CD14-positive monocyte (primary cell): ENCODE measurements around the gene FBXO41. TPM values are rescaled to one million over a fixed set of nuclear protein-coding genes. Genes with fewer than 3 reads are reported as not detected.
A peak's percentile ranks its signal among the peaks of the same experiment; 100 is the strongest.

Experiments
- DNase-seq, 3 donors: peaks; one replicate each; pipeline ENCODE4 v3.0.0-alpha.2; 2011 to 2022
- H2AFZ ChIP-seq: 2 replicates; pipeline ENCODE4 v1.6.0; 2012; ENCODE audit warnings: mild to moderate bottlenecking, low read depth, low read length, inconsistent platforms; ENCODE audit not compliant: insufficient read depth, poor library complexity, severe bottlenecking
- H3K27ac ChIP-seq, 2 donors: 1 replicate in 1 of 2; 2 replicates in 1 of 2; pipeline ENCODE4 v1.5.1; 2012 to 2013; ENCODE audit warnings: low read length in 2 of 2, control low read depth in 1 of 2, inconsistent platforms in 1 of 2, low read depth in 1 of 2, mild to moderate bottlenecking in 1 of 2
- H3K27me3 ChIP-seq, 2 donors: one replicate each; pipeline versions ENCODE4 v1.6.0 to v1.6.1; 2011 to 2013; ENCODE audit warnings: low read length in 2 of 2; ENCODE audit not compliant: control insufficient read depth in 2 of 2, insufficient read depth in 2 of 2
- H3K36me3 ChIP-seq, 2 donors: replicated peaks in 1 of 2; 1 replicate in 1 of 2; 2 replicates in 1 of 2; pipeline versions ENCODE4 v1.5.1 to v1.6.1; 2012 to 2013; ENCODE audit warnings: low read length in 2 of 2, control low read depth in 1 of 2, inconsistent platforms in 1 of 2, mild to moderate bottlenecking in 1 of 2; ENCODE audit not compliant: insufficient read depth in 2 of 2, control insufficient read depth in 1 of 2
- H3K4me1 ChIP-seq, 2 donors: 1 replicate in 1 of 2; 2 replicates in 1 of 2; pipeline versions ENCODE4 v1.5.1 to v1.6.1; 2012 to 2013; ENCODE audit warnings: low read length in 2 of 2, control low read depth in 1 of 2, inconsistent platforms in 1 of 2, mild to moderate bottlenecking in 1 of 2, moderate library complexity in 1 of 2; ENCODE audit not compliant: insufficient read depth in 2 of 2, control insufficient read depth in 1 of 2
- H3K4me2 ChIP-seq: replicated peaks from 2 replicates; pipeline ENCODE3; 2012; ENCODE audit warnings: low read length, moderate library complexity, mild to moderate bottlenecking; ENCODE audit not compliant: poor library complexity, severe bottlenecking; ENCODE audit errors: extremely low read depth
- H3K4me3 ChIP-seq, 3 experiments: fragments of 200-600 bp in 1 of 3; sonication (generic) in 1 of 3; replicated peaks in 1 of 3; 1 replicate in 2 of 3; 2 replicates in 1 of 3; pipeline ENCODE4 v1.5.1; 2011 to 2013; ENCODE audit warnings: low read length in 3 of 3, mild to moderate bottlenecking in 3 of 3, control low read depth in 2 of 3, low read depth in 2 of 3, inconsistent platforms in 1 of 3, moderate library complexity in 1 of 3
- H3K79me2 ChIP-seq: 2 replicates; pipeline ENCODE4 v1.6.0; 2012; ENCODE audit warnings: mild to moderate bottlenecking, control low read depth, inconsistent platforms, low read length, moderate library complexity; ENCODE audit not compliant: insufficient read depth
- H3K9ac ChIP-seq: 2 replicates; pipeline ENCODE4 v1.6.0; 2017; ENCODE audit warnings: low read length, mild to moderate bottlenecking; ENCODE audit not compliant: insufficient read depth, poor library complexity, severe bottlenecking
- H3K9me3 ChIP-seq, 2 donors: replicated peaks in 1 of 2; 1 replicate in 1 of 2; 2 replicates in 1 of 2; pipeline versions ENCODE4 v1.5.1 to v1.6.1; 2012 to 2013; ENCODE audit warnings: low read length in 2 of 2, control low read depth in 1 of 2; ENCODE audit not compliant: control insufficient read depth in 1 of 2, insufficient read depth in 1 of 2
- H4K20me1 ChIP-seq: 2 replicates; pipeline ENCODE4 v1.6.0; 2012; ENCODE audit warnings: mild to moderate bottlenecking, low read length, control low read depth, moderate library complexity; ENCODE audit not compliant: insufficient read depth
- H3K27ac Mint-ChIP-seq, 7 donors: one replicate each; pipeline ENCODE4 v1.8.0; 2020; ENCODE audit warnings: mild to moderate bottlenecking in 7 of 7, mixed read lengths in 7 of 7, moderate library complexity in 6 of 7, inconsistent platforms in 2 of 7
- H3K27me3 Mint-ChIP-seq, 3 donors: one replicate each; pipeline ENCODE4 v1.8.0; 2021 to 2022; ENCODE audit warnings: low read depth in 3 of 3, mild to moderate bottlenecking in 3 of 3, mixed read lengths in 3 of 3, moderate library complexity in 3 of 3, inconsistent platforms in 1 of 3
- H3K36me3 Mint-ChIP-seq, 2 donors: one replicate each; pipeline ENCODE4 v1.8.0; 2020; ENCODE audit warnings: mixed read lengths in 2 of 2, inconsistent platforms in 1 of 2, mild to moderate bottlenecking in 1 of 2
- H3K4me1 Mint-ChIP-seq: one replicate; pipeline ENCODE4 v1.8.0; 2020; ENCODE audit warnings: mild to moderate bottlenecking, mixed read lengths
- H3K4me3 Mint-ChIP-seq, 2 donors: one replicate each; pipeline ENCODE4 v1.8.0; 2020; ENCODE audit warnings: mild to moderate bottlenecking in 2 of 2, mixed read lengths in 2 of 2, moderate library complexity in 1 of 2
- H3K9me3 Mint-ChIP-seq, 7 donors: one replicate each; pipeline ENCODE4 v1.8.0; 2020 to 2022; ENCODE audit warnings: mixed read lengths in 7 of 7, mild to moderate bottlenecking in 6 of 7, moderate library complexity in 6 of 7, inconsistent platforms in 2 of 7
- WGBS: methylation state at CpG from one replicate; pipeline ENCODE4 v1.1.5; 2013; ENCODE audit warnings: missing lambda C conversion rate; ENCODE audit not compliant: insufficient coverage; 5-methylcytosine and 5-hydroxymethylcytosine counted together
- intact Hi-C, 2 donors: fragments of 100-400 bp; cut with micrococcal nuclease; formaldehyde crosslinking; loops; one replicate each; pipeline versions ENCODE4 v1.15.0 to v1.15.1; 2023
- polyA plus RNA-seq, 3 donors: library from polyadenylated mRNA; depleted of rRNA in 1 of 3; unstranded in 2 of 3; stranded (reverse) in 1 of 3; fragments of 300-500 nt in 2 of 3; fragments of >200 nt in 1 of 3; fragmentation: Illumina TruSeq in 2 of 3; gene quantifications; 1 replicate in 2 of 3; 2 replicates in 1 of 3; pipeline ENCODE4 v1.2.3, GENCODE V29; 2012 to 2021
- TF ChIP-seq, protein P1 (sequence below): fragments of 200-600 bp; IDR thresholded peaks from one replicate; pipeline ENCODE4 v1.8.0; 2022; ENCODE audit warnings: antibody characterized with exemption, mild to moderate bottlenecking

Gene FBXO41
- polyA plus RNA-seq, 3 donors = 0.29 to 17.1 (median 0.52) TPM

DNA sequence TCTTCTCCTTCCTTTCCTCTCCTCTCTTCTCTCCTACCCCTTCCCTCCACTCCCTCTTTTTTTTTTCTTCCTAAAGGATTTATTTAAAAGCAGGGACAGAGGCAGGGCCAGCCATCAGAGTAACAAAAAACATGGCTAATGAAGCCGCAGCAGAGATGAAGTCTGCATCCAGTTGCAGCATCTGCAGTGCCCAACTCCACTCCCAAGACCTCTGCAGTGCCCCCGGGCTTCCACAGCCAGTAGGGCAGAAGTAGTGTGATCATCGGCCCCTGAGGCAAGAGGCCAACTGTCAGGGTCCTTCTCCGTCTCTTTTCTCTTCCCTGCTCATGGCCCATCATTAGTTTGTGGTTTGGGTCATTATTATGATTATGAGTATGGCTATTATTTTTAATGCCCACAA, 13.3 kb upstream of the FBXO41 start:
- peaks cover 0 to 10% of the 10 kb centered on the region in 2 donors for H3K9me3 ChIP-seq
- H3K9me3 Mint-ChIP-seq = peaks cover 0 to 19% (median 8%) of the 10 kb centered on the region in 7 donors
- peaks cover 4 to 13% of the 10 kb centered on the region in 2 donors for H3K4me1 ChIP-seq
- H2AFZ ChIP-seq = no peak overlapping the region
- H3K4me2 ChIP-seq = no peak overlapping the region
- WGBS = 44% methylated on average over 2 of the region's 4 CpGs
- H3K27me3 ChIP-seq = peaks cover 53 to 61% of the 10 kb centered on the region in 2 donors
- no peak overlapping the region for H3K27ac ChIP-seq
- peak overlapping the region in 1 of 2 donors; percentile 17 for H3K4me3 Mint-ChIP-seq
- H3K36me3 ChIP-seq = no peaks in the 10 kb centered on the region
- H3K27ac Mint-ChIP-seq = peak overlapping the region in 1 of 7 donors; percentile 70
- H3K27me3 Mint-ChIP-seq = peaks cover 55 to 62% (median 59%) of the 10 kb centered on the region in 3 donors
- H4K20me1 ChIP-seq = no peaks in the 10 kb centered on the region
- no peak overlapping the region for H3K4me3 ChIP-seq
- TF ChIP-seq, protein P1, sequence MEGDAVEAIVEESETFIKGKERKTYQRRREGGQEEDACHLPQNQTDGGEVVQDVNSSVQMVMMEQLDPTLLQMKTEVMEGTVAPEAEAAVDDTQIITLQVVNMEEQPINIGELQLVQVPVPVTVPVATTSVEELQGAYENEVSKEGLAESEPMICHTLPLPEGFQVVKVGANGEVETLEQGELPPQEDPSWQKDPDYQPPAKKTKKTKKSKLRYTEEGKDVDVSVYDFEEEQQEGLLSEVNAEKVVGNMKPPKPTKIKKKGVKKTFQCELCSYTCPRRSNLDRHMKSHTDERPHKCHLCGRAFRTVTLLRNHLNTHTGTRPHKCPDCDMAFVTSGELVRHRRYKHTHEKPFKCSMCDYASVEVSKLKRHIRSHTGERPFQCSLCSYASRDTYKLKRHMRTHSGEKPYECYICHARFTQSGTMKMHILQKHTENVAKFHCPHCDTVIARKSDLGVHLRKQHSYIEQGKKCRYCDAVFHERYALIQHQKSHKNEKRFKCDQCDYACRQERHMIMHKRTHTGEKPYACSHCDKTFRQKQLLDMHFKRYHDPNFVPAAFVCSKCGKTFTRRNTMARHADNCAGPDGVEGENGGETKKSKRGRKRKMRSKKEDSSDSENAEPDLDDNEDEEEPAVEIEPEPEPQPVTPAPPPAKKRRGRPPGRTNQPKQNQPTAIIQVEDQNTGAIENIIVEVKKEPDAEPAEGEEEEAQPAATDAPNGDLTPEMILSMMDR = no peak
- H3K36me3 Mint-ChIP-seq = no peaks in the 10 kb centered on the region
- H3K79me2 ChIP-seq = no peaks in the 10 kb centered on the region
- H3K9ac ChIP-seq = no peak overlapping the region
- intact Hi-C loops = no loop called here
- peaks cover 6% of the 10 kb centered on the region for H3K4me1 Mint-ChIP-seq
- DNase-seq = no peak

DNA sequence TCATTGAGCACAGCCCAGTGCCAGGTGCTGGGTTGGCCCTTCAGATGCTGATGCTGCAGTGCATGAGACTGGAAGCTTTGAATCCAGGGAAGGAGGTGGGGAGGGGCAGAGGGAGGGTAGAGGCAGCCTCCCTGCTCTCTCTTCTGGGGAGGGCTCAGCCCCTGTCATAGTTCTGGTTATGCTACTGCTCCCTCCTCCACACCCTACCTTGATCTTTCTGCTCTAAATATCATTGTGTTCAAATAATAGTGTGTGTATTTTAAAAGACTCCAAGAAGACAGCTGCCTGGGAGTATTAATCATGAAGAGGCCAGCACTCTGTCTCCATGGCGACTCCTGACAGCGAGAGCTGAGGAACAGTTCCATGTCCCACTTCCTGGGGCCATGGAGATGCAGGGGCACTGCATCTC, 12.9 kb upstream of the FBXO41 start:
- Histone ChIP-seq H3K4me3 (no peak overlapping the region), H2AFZ (no peak overlapping the region), H3K36me3 (no peaks in the 10 kb centered on the region), H3K4me1 (peaks cover 6 to 18% of the 10 kb centered on the region in 2 donors), H3K79me2 (no peaks in the 10 kb centered on the region), H3K9ac (no peak overlapping the region), H4K20me1 (no peaks in the 10 kb centered on the region), H3K27me3 (peaks cover 57 to 66% of the 10 kb centered on the region in 2 donors), H3K4me2 (no peak overlapping the region), H3K9me3 (peaks cover 0 to 14% of the 10 kb centered on the region in 2 donors), H3K27ac (no peak overlapping the region)
- peaks cover 6% of the 10 kb centered on the region for H3K4me1 Mint-ChIP-seq
- H3K27me3 Mint-ChIP-seq = peaks cover 60 to 65% (median 61%) of the 10 kb centered on the region in 3 donors
- no peak for DNase-seq
- intact Hi-C loops = no loop called here
- H3K9me3 Mint-ChIP-seq = peaks cover 0 to 19% (median 9%) of the 10 kb centered on the region in 7 donors
- peak overlapping the region in 1 of 7 donors; percentile 70 for H3K27ac Mint-ChIP-seq
- TF ChIP-seq, protein P1 = no peak
- H3K4me3 Mint-ChIP-seq = peak overlapping the region in 1 of 2 donors; percentile 17
- H3K36me3 Mint-ChIP-seq = no peaks in the 10 kb centered on the region
- 20% methylated on average over 2 of the region's 2 CpGs for WGBS
